OCI-LY7 (cell line): ENCODE data around the gene SCFD2. TPM values are rescaled to one million over a fixed set of nuclear protein-coding genes. Genes with fewer than 3 reads are reported as not detected.

Experiments used
- BruUV-seq: library from RNA; stranded (reverse); fragments of 400-500 nt; replicated peaks from 2 replicates; lab custom pipeline; 2021; lab: Mats Ljungman, UMichigan
- CTCF ChIA-PET: fragments of 300-600 bp; sonication (Branson Sonifier 250); formaldehyde crosslinking; loops from one replicate; lab custom pipeline; 2022; ENCODE audit warnings: antibody characterized with exemption; ENCODE audit not compliant: unreplicated experiment; lab: Charles Lee
- POLR2A ChIA-PET: fragments of 300-600 bp; sonication (Branson Sonifier 250); formaldehyde crosslinking; loops from one replicate; lab custom pipeline; 2022; ENCODE audit warnings: antibody characterized with exemption; lab: Charles Lee
- DNase-seq: peaks from one replicate; pipeline ENCODE4 v3.0.0-alpha.2; 2015; ENCODE audit warnings: low spot score
- H2AFZ ChIP-seq: fragments of 200-600 bp; sonication (generic), shearing (Covaris generic); 2 replicates; pipeline ENCODE4 v1.6.1; 2014; ENCODE audit warnings: mild to moderate bottlenecking, antibody characterized with exemption, low read length, moderate library complexity
- H3K27ac ChIP-seq: fragments of 200-600 bp; sonication (generic); 2 replicates; pipeline ENCODE4 v1.5.1; 2014; ENCODE audit warnings: mixed run types, low read depth, mild to moderate bottlenecking, moderate library complexity, low read length, inconsistent platforms; ENCODE audit not compliant: poor library complexity, severe bottlenecking
- H3K36me3 ChIP-seq: fragments of 200-600 bp; sonication (generic); 2 replicates; pipeline ENCODE4 v1.6.1; 2014; ENCODE audit warnings: mild to moderate bottlenecking, antibody characterized with exemption, low read length, moderate library complexity, mixed read lengths; ENCODE audit not compliant: insufficient read depth
- H3K4me1 ChIP-seq: fragments of 200-600 bp; sonication (generic); 2 replicates; pipeline ENCODE4 v1.5.1; 2014; ENCODE audit warnings: mild to moderate bottlenecking, low read length; ENCODE audit not compliant: insufficient read depth, poor library complexity, severe bottlenecking
- H3K4me2 ChIP-seq: fragments of 200-600 bp; sonication (generic); 2 replicates; pipeline ENCODE4 v1.6.1; 2014; ENCODE audit warnings: mild to moderate bottlenecking, low read length
- H3K4me3 ChIP-seq: fragments of 200-600 bp; sonication (generic); 2 replicates; pipeline ENCODE4 v1.5.1; 2014; ENCODE audit warnings: mild to moderate bottlenecking, low read depth, low read length; ENCODE audit not compliant: poor library complexity, severe bottlenecking
- H3K79me2 ChIP-seq: fragments of 200-600 bp; sonication (generic); 2 replicates; pipeline ENCODE4 v1.6.1; 2016; ENCODE audit warnings: low read depth, mild to moderate bottlenecking, low read length, moderate library complexity, mixed read lengths; ENCODE audit not compliant: insufficient read depth
- H3K9me2 ChIP-seq: fragments of 200-600 bp; sonication (generic); 2 replicates; pipeline ENCODE4 v1.6.1; 2016; ENCODE audit warnings: mild to moderate bottlenecking, low read length, mixed read lengths; ENCODE audit not compliant: insufficient read depth
- H3K9me3 ChIP-seq: fragments of 200-600 bp; sonication (generic); 2 replicates; pipeline ENCODE4 v1.6.1; 2014; ENCODE audit warnings: mild to moderate bottlenecking, mixed run types, low read length, mixed read lengths
- H4K20me1 ChIP-seq: fragments of 200-600 bp; sonication (generic); 2 replicates; pipeline ENCODE4 v1.6.1; 2014; ENCODE audit warnings: mild to moderate bottlenecking, antibody characterized with exemption, low read length, moderate library complexity, mixed read lengths; ENCODE audit not compliant: insufficient read depth
- CTCF ChIP-seq: fragments of 200-600 bp; sonication (generic); conservative IDR thresholded peaks from 2 replicates; pipeline ENCODE4 v1.5.1; 2014; ENCODE audit warnings: mild to moderate bottlenecking, antibody characterized with exemption, low read length, moderate library complexity, mixed read lengths
- EZH2phosphoT487 ChIP-seq: fragments of 200-600 bp; sonication (generic); IDR thresholded peaks from 2 replicates; pipeline ENCODE4 v1.6.1; 2018; ENCODE audit warnings: low read depth, borderline replicate concordance, mild to moderate bottlenecking, mixed run types, antibody characterized with exemption, low read length, moderate library complexity, mixed read lengths
- intact Hi-C: fragments of 100-400 bp; cut with micrococcal nuclease; formaldehyde crosslinking; loops from one replicate; pipeline ENCODE4 v1.10.0; 2022; ENCODE audit not compliant: unreplicated experiment
- total RNA-seq, 2 experiments: library from RNA; depleted of rRNA in 1 of 2; stranded (reverse); fragments of >200 nt in 1 of 2; shearing (Covaris generic) in 1 of 2; gene quantifications; 2 replicates each; pipeline ENCODE4 v1.2.3, GENCODE V29; 2014 to 2022

The SCFD2 gene
- total RNA-seq, 2 experiments from 2014 or later = 27.2 to 52.0 TPM

DNA sequence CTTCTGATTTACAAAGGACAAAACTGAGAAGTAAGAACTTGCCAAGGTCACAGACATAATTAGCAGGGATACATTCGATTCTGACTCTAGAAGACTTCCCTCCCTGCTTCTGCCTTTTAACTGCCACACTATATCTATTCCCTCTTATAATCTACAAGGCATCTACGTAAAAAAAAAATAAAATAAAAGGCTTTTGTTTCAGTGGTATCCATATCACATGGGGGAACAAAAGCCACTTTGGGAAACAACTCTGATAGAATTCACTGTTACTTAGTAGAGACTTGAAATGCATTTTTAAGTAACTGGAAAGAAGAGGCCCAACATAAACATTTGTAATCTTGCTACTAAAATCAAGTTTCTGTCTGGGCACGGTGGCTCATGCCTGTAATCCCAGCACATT is 247.2 kb downstream of the SCFD2 start:
- Histone ChIP-seq H3K9me3 (no peaks in the 10 kb centered on the region), H4K20me1 (no peaks in the 10 kb centered on the region), H3K4me3 (no peak overlapping the region), H2AFZ (no peak overlapping the region), H3K36me3 (no peaks in the 10 kb centered on the region), H3K27ac (no peak overlapping the region), H3K4me2 (no peak overlapping the region), H3K9me2 (no peaks in the 10 kb centered on the region), H3K79me2 (no peaks in the 10 kb centered on the region), H3K4me1 (no peaks in the 10 kb centered on the region)
- no TSS peak for BruUV-seq
- TF ChIP-seq CTCF = no peak
- no peak for TF ChIP-seq EZH2phosphoT487
- CTCF ChIA-PET = no interaction called here
- intact Hi-C loops = no loop called here
- DNase-seq = no peak
- POLR2A ChIA-PET = no interaction called here

GRCh38 chr4:53116954-53117353 is 248.9 kb downstream of the SCFD2 start:
- H3K79me2 ChIP-seq = no peaks in the 10 kb centered on the region
- no peak overlapping the region for H2AFZ ChIP-seq
- no TSS peak for BruUV-seq
- H3K27ac ChIP-seq = no peak overlapping the region
- CTCF ChIA-PET = no interaction called here
- H3K9me2 ChIP-seq = no peaks in the 10 kb centered on the region
- no peaks in the 10 kb centered on the region for H3K4me1 ChIP-seq
- intact Hi-C loops = no loop called here
- H3K36me3 ChIP-seq = no peaks in the 10 kb centered on the region
- no peak overlapping the region for H3K4me2 ChIP-seq
- H3K9me3 ChIP-seq = no peaks in the 10 kb centered on the region
- DNase-seq = no peak
- no peaks in the 10 kb centered on the region for H4K20me1 ChIP-seq
- POLR2A ChIA-PET = interaction anchor here (1.0 kb wide), 1 partner anchor 72 kb away, joined by 3 read pairs; no protein-coding TSS in a partner anchor
- TF ChIP-seq CTCF (no peak), EZH2phosphoT487 (no peak)
- H3K4me3 ChIP-seq = no peak overlapping the region

DNA sequence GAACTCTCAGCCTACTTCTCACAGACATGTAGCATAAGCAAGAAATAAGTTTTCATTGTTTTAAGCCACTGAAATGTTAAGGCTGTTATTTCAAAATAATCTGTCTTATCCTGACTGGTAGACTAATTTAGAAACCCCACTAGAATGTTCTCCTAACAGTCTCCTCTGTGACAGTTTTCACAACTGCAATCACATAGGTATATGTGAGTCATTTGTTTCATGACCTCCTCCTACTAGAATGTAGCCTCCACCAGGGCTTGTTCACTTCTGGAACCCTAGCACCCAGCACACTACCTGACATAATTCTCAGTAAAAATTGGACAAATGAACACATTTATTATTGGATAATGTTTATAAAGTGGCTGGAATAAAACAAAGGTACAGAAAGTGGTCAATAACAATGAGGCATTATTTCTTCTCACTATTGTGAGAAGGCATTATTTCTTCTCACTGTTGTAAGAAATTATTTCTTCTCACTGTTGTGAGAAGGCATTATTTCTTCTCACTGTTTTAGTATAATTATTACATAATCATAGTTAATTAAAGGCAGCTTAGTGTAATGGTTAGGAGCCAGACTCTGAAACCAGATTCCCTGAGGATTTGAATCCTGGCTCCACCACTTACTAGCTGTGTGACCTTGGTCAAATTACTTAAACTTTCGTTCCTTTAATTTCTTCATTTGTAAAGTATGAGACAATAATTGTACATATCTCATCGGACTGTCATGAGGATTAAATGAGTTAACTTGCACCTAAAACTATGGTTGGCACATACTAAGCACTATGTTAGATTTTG is 252.2 kb downstream of the SCFD2 start:
- intact Hi-C loops = no loop called here

More for the DNA sequence above, 252.2 kb downstream of the SCFD2 start:
- Histone ChIP-seq H2AFZ (no peak overlapping the region), H3K4me1 (no peaks in the 10 kb centered on the region), H3K27ac (no peak overlapping the region), H3K9me2 (no peaks in the 10 kb centered on the region), H3K36me3 (no peaks in the 10 kb centered on the region), H3K4me2 (no peak overlapping the region), H3K9me3 (no peaks in the 10 kb centered on the region), H3K79me2 (no peaks in the 10 kb centered on the region), H3K4me3 (no peak overlapping the region), H4K20me1 (no peaks in the 10 kb centered on the region)
- no TSS peak for BruUV-seq
- TF ChIP-seq EZH2phosphoT487 = no peak
- no peak for TF ChIP-seq CTCF
- POLR2A ChIA-PET = no interaction called here
- CTCF ChIA-PET = no interaction called here
- DNase-seq = no peak
